GM19193 (cell line): ENCODE results near the gene RNASEH2A.

Experiments
- POLR2A ChIP-seq: IDR thresholded peaks from 4 replicates; pipeline ENCODE4 v1.6.1; 2011; ENCODE audit not compliant: insufficient read depth, insufficient read length; ENCODE audit errors: extremely low read depth

Gene RNASEH2A

GRCh38 chr19:12778017-12778904, 28.1 kb upstream of the RNASEH2A start:
- peak; percentile 60 for TF ChIP-seq POLR2A

GRCh38 chr19:12778905-12779161, 27.6 kb upstream of the RNASEH2A start:
- no peak for TF ChIP-seq POLR2A

- TF ChIP-seq POLR2A, result no peak
These were observed 27.0 kb upstream of the RNASEH2A start for GRCh38 chr19:12779162-12779993.

GRCh38 chr19:12782174-12782423, 24.3 kb upstream of the RNASEH2A start:
- TF ChIP-seq POLR2A, result no peak

GRCh38 chr19:12782424-12783290, 23.7 kb upstream of the RNASEH2A start:
- no peak for TF ChIP-seq POLR2A

GRCh38 chr19:12783291-12783848, 23.0 kb upstream of the RNASEH2A start:
- TF ChIP-seq POLR2A, result peak; percentile 16

- TF ChIP-seq POLR2A, result no peak
These were observed 22.5 kb upstream of the RNASEH2A start for GRCh38 chr19:12783849-12784393.

- no peak for TF ChIP-seq POLR2A
These were observed 22.0 kb upstream of the RNASEH2A start for GRCh38 chr19:12784394-12784870.

- no peak for TF ChIP-seq POLR2A
These were observed 21.4 kb upstream of the RNASEH2A start for GRCh38 chr19:12784871-12785430.

GRCh38 chr19:12785431-12786031, 20.9 kb upstream of the RNASEH2A start:
- peak; percentile 3 for TF ChIP-seq POLR2A

- peak; percentile 9 for TF ChIP-seq POLR2A
These were observed 20.1 kb upstream of the RNASEH2A start for GRCh38 chr19:12786141-12786870.

- no peak for TF ChIP-seq POLR2A
These were observed 19.4 kb upstream of the RNASEH2A start for GRCh38 chr19:12786952-12787351.

- TF ChIP-seq POLR2A, result no peak
These were observed 18.9 kb upstream of the RNASEH2A start for GRCh38 chr19:12787458-12787857.
